ENCODE measurements around the gene IGF2R. TPM values are rescaled to one million over a fixed set of nuclear protein-coding genes. Genes with fewer than 3 reads are reported as not detected.

IGF2R gene
- total and polyA plus RNA-seq, 7 donors = 40.1 to 167 (median 113) TPM

- no peak overlapping the region for H3K4me3 ChIP-seq
- intact Hi-C loops (cut with DNase I) = no loop called here
- no peaks in the 10 kb centered on the region for H3K9me3 ChIP-seq
- H3K4me1 ChIP-seq = peaks cover 89% of the 10 kb centered on the region
- H3K36me3 ChIP-seq (ENCODE audit: insufficient read depth in 1 of 2, low read depth in 1 of 2) = no peaks in the 10 kb centered on the region
- peak in 3 of 4 donors; percentile 18 to 31 (median 24) for ATAC-seq
- TF ChIP-seq, protein P1, sequence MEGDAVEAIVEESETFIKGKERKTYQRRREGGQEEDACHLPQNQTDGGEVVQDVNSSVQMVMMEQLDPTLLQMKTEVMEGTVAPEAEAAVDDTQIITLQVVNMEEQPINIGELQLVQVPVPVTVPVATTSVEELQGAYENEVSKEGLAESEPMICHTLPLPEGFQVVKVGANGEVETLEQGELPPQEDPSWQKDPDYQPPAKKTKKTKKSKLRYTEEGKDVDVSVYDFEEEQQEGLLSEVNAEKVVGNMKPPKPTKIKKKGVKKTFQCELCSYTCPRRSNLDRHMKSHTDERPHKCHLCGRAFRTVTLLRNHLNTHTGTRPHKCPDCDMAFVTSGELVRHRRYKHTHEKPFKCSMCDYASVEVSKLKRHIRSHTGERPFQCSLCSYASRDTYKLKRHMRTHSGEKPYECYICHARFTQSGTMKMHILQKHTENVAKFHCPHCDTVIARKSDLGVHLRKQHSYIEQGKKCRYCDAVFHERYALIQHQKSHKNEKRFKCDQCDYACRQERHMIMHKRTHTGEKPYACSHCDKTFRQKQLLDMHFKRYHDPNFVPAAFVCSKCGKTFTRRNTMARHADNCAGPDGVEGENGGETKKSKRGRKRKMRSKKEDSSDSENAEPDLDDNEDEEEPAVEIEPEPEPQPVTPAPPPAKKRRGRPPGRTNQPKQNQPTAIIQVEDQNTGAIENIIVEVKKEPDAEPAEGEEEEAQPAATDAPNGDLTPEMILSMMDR (IDR thresholded peaks at IDR 0.05) = no peak
- H3K27me3 ChIP-seq (ENCODE audit: insufficient read depth in 3 of 3, low read length in 2 of 3) = no peaks in the 10 kb centered on the region
- WGBS, 3 donors = 39 to 58% (median 42%) methylated on average over 11 of the region's 11 CpGs
- H3K27ac ChIP-seq = no peak overlapping the region
- DNase-seq = no peak
Measured at GRCh38 chr6:159985296-159985945, 16.5 kb downstream of the IGF2R start.

DNA sequence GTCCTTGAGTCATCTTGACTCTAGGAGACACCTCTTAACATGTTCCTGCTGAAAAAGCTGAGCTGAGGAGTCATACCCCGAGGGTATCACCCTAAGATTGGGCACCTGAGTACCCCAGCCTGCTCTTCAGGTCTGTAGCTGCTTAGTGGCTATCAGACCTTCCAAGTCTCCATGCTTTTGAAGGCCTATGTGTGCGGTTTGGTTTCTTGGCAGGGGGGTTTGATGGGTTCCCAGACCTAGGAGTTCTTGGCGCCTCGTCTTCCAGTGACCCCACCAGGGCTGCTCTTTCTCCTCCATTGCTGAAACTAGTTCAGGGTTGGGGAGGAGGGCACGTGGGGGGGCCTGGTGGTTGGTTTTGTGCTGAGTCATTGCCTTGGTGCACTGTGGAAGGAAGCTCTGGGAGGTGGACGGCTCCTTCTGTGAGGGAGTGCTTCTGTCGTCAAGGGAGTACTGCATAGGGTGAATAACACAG, 20.1 kb downstream of the IGF2R start:
- intact Hi-C loops (cut with DNase I) = no loop called here

GRCh38 chr6:159989492-159990480, 20.9 kb downstream of the IGF2R start:
- WGBS, 3 donors = 57 to 72% (median 66%) methylated on average over 10 of the region's 10 CpGs
- Histone ChIP-seq H3K9me3 (no peaks in the 10 kb centered on the region), H3K27ac (peak overlapping the region; percentile 31), H3K4me3 (no peak overlapping the region), H3K27me3 (ENCODE audit: insufficient read depth in 3 of 3, low read length in 2 of 3) (no peaks in the 10 kb centered on the region), H3K36me3 (ENCODE audit: insufficient read depth in 1 of 2, low read depth in 1 of 2) (peaks cover 3 to 10% of the 10 kb centered on the region in 2 donors), H3K4me1 (peaks cover 74% of the 10 kb centered on the region)
- ATAC-seq (peak in 1 of 4 donors; percentile 44), DNase-seq (no peak)
- TF ChIP-seq, protein P1 (IDR thresholded peaks at IDR 0.05) = no peak
- intact Hi-C loops (cut with DNase I) = no loop called here

More for the DNA sequence above, 20.1 kb downstream of the IGF2R start:
- TF ChIP-seq, protein P1 (IDR thresholded peaks at IDR 0.05) = no peak
- Histone ChIP-seq H3K4me3 (no peak overlapping the region), H3K27ac (no peak overlapping the region), H3K36me3 (ENCODE audit: insufficient read depth in 1 of 2, low read depth in 1 of 2) (peaks cover 3 to 10% of the 10 kb centered on the region in 2 donors), H3K9me3 (no peaks in the 10 kb centered on the region), H3K4me1 (peaks cover 78% of the 10 kb centered on the region), H3K27me3 (ENCODE audit: insufficient read depth in 3 of 3, low read length in 2 of 3) (no peaks in the 10 kb centered on the region)
- no peak for DNase-seq
- WGBS, 3 donors = 62 to 79% (median 65%) methylated on average over 7 of the region's 7 CpGs
- ATAC-seq = peak in 3 of 4 donors; percentile 35 to 40 (median 35)

DNA sequence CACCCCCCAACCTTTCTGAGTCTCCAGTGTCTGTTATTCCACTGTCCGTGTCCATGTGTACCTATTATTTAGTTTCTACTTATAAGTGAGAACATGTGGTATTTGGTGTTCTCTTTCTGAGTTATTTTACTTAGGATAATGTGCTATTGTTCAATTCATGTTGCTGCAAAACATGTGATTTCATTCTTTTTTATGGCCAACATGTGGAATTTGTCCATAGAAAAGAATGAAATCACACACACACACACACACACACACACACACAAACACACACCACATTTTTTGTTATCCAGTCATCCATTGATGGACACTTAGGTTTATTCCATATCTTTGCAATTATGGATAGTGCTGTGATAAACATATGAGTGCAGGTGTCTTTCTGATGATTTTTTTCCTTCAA, 23.5 kb downstream of the IGF2R start:
- Histone ChIP-seq H3K4me1 (peaks cover 73% of the 10 kb centered on the region), H3K4me3 (no peak overlapping the region), H3K36me3 (ENCODE audit: insufficient read depth in 1 of 2, low read depth in 1 of 2) (peaks cover 3 to 10% of the 10 kb centered on the region in 2 donors), H3K27ac (no peak overlapping the region), H3K27me3 (ENCODE audit: insufficient read depth in 3 of 3, low read length in 2 of 3) (no peaks in the 10 kb centered on the region), H3K9me3 (no peaks in the 10 kb centered on the region)
- intact Hi-C loops (cut with DNase I) = no loop called here
- ATAC-seq (no peak), DNase-seq (no peak)
- 62 to 81% (median 66%) methylated on average over 1 of the region's 1 CpG for WGBS, 3 donors
- TF ChIP-seq, protein P1 (IDR thresholded peaks at IDR 0.05) = no peak
